GM21390 (cell line): ENCODE data around the gene HSD17B8.

ENCODE experiments used
- ATAC-seq: cut with Tn5 transposase; IDR thresholded peaks from one replicate; pipeline ENCODE4 v1.9.1; 2021; ENCODE audit not compliant: unreplicated experiment

HSD17B8 gene

GRCh38 chr6:33204415-33205190, at the start of gene HSD17B8:
TSS of gene HSD17B8 (plus strand) at chr6:33204655. CDS start at chr6:33204669, 14 bp downstream.
- ATAC-seq = peak; percentile 54

- ATAC-seq = no peak
These were observed 47.9 kb upstream of the HSD17B8 start for GRCh38 chr6:33156561-33156960.

- no peak for ATAC-seq
These were observed 47.5 kb upstream of the HSD17B8 start for GRCh38 chr6:33156964-33157363.

- no peak for ATAC-seq
These were observed 44.4 kb upstream of the HSD17B8 start for GRCh38 chr6:33160096-33160495.

- no peak for ATAC-seq
These were observed 43.6 kb upstream of the HSD17B8 start for GRCh38 chr6:33160728-33161344.

- no peak for ATAC-seq
These were observed 42.8 kb upstream of the HSD17B8 start for GRCh38 chr6:33161354-33162331.

- ATAC-seq = no peak
These were observed 40.9 kb upstream of the HSD17B8 start for GRCh38 chr6:33163540-33163939.

- ATAC-seq = no peak
These were observed 40.3 kb upstream of the HSD17B8 start for GRCh38 chr6:33164176-33164575.

- ATAC-seq = no peak
These were observed 39.6 kb upstream of the HSD17B8 start for GRCh38 chr6:33164665-33165373.

GRCh38 chr6:33165581-33166258, 38.7 kb upstream of the HSD17B8 start:
- no peak for ATAC-seq

- no peak for ATAC-seq
These were observed 38.1 kb upstream of the HSD17B8 start for GRCh38 chr6:33166363-33166762.

- no peak for ATAC-seq
These were observed 37.6 kb upstream of the HSD17B8 start for GRCh38 chr6:33166811-33167210.

- no peak for ATAC-seq
These were observed 36.8 kb upstream of the HSD17B8 start for GRCh38 chr6:33167374-33168283.

- no peak for ATAC-seq
These were observed 36.2 kb upstream of the HSD17B8 start for GRCh38 chr6:33168284-33168601.

GRCh38 chr6:33168639-33169038, 35.8 kb upstream of the HSD17B8 start:
- no peak for ATAC-seq

- ATAC-seq = no peak
These were observed 34.9 kb upstream of the HSD17B8 start for GRCh38 chr6:33169291-33170175.

GRCh38 chr6:33170176-33171015, 34.1 kb upstream of the HSD17B8 start:
- no peak for ATAC-seq
